GM21526 (cell line): ENCODE results near the gene LYVE1.

Experiments
- ATAC-seq: cut with Tn5 transposase; IDR thresholded peaks from one replicate; pipeline ENCODE4 v1.9.1; 2021; ENCODE audit warnings: moderate library complexity; ENCODE audit not compliant: unreplicated experiment, low FRiP score

LYVE1 gene

GRCh38 chr11:10528121-10528520, 40.3 kb downstream of the LYVE1 start:
- no peak for ATAC-seq

GRCh38 chr11:10526974-10527918, 41.2 kb downstream of the LYVE1 start:
- no peak for ATAC-seq

GRCh38 chr11:10524471-10524870, 44.0 kb downstream of the LYVE1 start:
- no peak for ATAC-seq

GRCh38 chr11:10522921-10523320, 45.5 kb downstream of the LYVE1 start:
- ATAC-seq = no peak

DNA sequence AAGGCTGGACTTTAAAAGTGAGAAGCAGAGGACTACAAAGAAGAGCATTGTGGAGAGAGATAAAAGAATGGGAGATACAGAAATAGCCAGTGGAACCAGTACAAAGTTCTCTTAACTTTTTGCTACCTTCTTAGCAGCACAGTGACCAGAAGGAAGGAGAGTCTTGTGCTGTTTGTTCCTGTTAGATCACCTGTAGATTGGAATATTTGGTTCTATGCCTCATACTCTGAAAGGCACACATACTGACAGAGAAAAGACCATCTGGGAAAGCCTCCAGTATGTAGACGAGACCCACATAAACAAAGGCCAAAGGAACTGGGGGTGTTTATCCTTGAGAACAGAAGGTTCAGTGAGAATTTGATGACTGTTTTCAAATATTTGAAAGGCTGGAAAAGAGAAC, 46.2 kb downstream of the LYVE1 start:
- no peak for ATAC-seq

- ATAC-seq = no peak
Measured at GRCh38 chr11:10520562-10520961, 47.9 kb downstream of the LYVE1 start.

- ATAC-seq = no peak
Measured at GRCh38 chr11:10519630-10520029, 48.8 kb downstream of the LYVE1 start.

DNA sequence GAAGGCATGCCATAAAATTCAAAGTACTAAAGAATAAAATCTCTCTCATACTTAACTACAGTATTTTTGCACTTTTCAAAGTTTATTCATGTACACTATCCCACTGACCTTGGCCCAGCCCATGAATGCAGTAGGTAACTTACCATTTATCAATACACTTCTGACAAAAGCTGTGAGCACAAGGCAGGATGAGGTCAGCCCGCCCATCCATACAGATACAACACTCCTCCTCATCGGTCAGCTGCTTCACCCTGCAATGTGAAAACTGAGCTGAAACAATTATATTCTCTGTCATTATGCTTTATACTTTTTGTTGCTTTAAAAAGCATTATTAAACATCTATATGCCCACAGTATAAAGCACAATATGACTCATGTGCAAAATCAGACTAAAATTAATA, 49.6 kb downstream of the LYVE1 start:
- ATAC-seq = no peak

DNA sequence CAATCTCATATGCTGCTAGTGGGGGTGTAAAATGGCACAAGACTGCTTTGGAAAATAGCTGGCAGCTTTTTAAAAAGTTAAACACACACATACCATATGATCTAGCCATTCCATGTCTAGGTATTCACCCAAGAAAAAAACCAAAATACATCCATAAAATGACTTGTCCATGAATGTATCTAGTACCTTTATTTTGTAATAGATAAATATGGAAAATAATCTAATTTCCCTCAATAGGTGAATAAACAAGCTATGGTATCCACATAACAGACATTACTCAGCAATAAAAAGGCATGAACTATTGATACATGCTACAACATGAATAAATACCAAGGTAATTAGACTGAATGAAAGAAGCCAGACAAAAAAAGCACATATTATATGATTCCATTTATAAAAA, 50.3 kb downstream of the LYVE1 start:
- no peak for ATAC-seq

DNA sequence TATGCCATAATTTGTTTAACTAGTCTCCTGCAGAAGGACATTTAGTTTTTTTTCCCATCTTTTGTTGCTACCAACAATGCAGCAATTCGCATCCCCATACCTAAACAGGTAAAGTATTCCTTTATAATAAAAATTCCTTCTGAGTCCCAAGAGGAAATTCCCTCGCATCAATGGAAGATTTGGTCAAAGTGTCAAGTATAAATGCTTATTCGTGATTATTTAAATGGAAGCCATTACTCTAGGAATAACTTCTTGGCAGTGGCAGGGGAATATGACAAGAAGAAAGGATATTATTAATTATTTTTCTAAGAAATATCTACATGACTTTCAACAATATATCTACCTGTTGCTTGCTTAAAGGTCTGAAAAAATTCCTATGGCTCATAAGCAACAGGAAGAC, 53.0 kb downstream of the LYVE1 start:
- ATAC-seq = no peak

GRCh38 chr11:10514709-10515108, 53.8 kb downstream of the LYVE1 start:
- no peak for ATAC-seq

GRCh38 chr11:10514202-10514601, 54.3 kb downstream of the LYVE1 start:
- no peak for ATAC-seq

GRCh38 chr11:10511181-10511621, 57.3 kb downstream of the LYVE1 start:
- no peak for ATAC-seq
